Breast epithelium (tissue), 4 donors: ENCODE data around the gene NANOS2. TPM values are rescaled to one million over a fixed set of nuclear protein-coding genes. Genes with fewer than 3 reads are reported as not detected.

Experiments
- DNase-seq, 2 donors: peaks; one replicate each; pipeline ENCODE4 v3.0.0-alpha.2; 2019; ENCODE audit warnings: low spot score in 2 of 2
- H3K27ac ChIP-seq, 2 donors: fragments of 200-600 bp; sonication (generic) in 1 of 2; one replicate each; pipeline ENCODE4 v1.5.1; 2016 to 2019; ENCODE audit warnings: mild to moderate bottlenecking in 1 of 2
- H3K27me3 ChIP-seq, 2 donors: fragments of 200-600 bp; sonication (generic) in 1 of 2; one replicate each; pipeline versions ENCODE4 v1.5.1 to v1.6.0; 2017 to 2019; ENCODE audit warnings: control low read depth in 1 of 2, mild to moderate bottlenecking in 1 of 2
- H3K36me3 ChIP-seq: fragments of 200-600 bp; one replicate; pipeline ENCODE4 v1.5.1; 2019
- H3K4me1 ChIP-seq, 2 donors: fragments of 200-600 bp; sonication (generic); one replicate each; pipeline ENCODE4 v1.5.1; 2016 to 2019; ENCODE audit warnings: control low read depth in 1 of 2
- H3K4me3 ChIP-seq, 3 donors: fragments of 200-600 bp; sonication (generic); 1 replicate in 2 of 3; 2 replicates in 1 of 3; pipeline ENCODE4 v1.5.1; 2016 to 2019; ENCODE audit warnings: mild to moderate bottlenecking in 3 of 3, moderate library complexity in 2 of 3
- H3K9me3 ChIP-seq, 2 donors: fragments of 200-600 bp; sonication (generic) in 1 of 2; one replicate each; pipeline ENCODE4 v1.5.1; 2016 to 2019; ENCODE audit warnings: control low read depth in 1 of 2
- POLR2A ChIP-seq: fragments of 450-650 bp; IDR thresholded peaks from one replicate; pipeline ENCODE4 v1.6.1; 2016; ENCODE audit warnings: antibody characterized with exemption, mild to moderate bottlenecking, moderate library complexity
- POLR2AphosphoS5 ChIP-seq, 3 donors: sonication (generic); formaldehyde crosslinking; IDR thresholded peaks; one replicate each; pipeline ENCODE4 v1.6.1; 2017; ENCODE audit warnings: antibody characterized with exemption in 3 of 3
- intact Hi-C: fragments of 100-400 bp; cut with DNase I; formaldehyde crosslinking; loops from one replicate; pipeline ENCODE4 v1.15.1; 2023; ENCODE audit warnings: low total_unique reads
- total RNA-seq, 3 donors: library from RNA; depleted of rRNA; stranded (reverse); fragments of >200 nt; gene quantifications; one replicate each; pipeline ENCODE4 v1.1.0, GENCODE V29; 2016
- TF ChIP-seq, protein P1 (sequence below), 3 donors: fragments of 450-650 bp; IDR thresholded peaks; one replicate each; pipeline ENCODE4 v1.5.1; 2016 to 2017; ENCODE audit warnings: antibody characterized with exemption in 3 of 3, mild to moderate bottlenecking in 3 of 3, moderate library complexity in 3 of 3

Gene NANOS2
- total RNA-seq = not detected

DNA sequence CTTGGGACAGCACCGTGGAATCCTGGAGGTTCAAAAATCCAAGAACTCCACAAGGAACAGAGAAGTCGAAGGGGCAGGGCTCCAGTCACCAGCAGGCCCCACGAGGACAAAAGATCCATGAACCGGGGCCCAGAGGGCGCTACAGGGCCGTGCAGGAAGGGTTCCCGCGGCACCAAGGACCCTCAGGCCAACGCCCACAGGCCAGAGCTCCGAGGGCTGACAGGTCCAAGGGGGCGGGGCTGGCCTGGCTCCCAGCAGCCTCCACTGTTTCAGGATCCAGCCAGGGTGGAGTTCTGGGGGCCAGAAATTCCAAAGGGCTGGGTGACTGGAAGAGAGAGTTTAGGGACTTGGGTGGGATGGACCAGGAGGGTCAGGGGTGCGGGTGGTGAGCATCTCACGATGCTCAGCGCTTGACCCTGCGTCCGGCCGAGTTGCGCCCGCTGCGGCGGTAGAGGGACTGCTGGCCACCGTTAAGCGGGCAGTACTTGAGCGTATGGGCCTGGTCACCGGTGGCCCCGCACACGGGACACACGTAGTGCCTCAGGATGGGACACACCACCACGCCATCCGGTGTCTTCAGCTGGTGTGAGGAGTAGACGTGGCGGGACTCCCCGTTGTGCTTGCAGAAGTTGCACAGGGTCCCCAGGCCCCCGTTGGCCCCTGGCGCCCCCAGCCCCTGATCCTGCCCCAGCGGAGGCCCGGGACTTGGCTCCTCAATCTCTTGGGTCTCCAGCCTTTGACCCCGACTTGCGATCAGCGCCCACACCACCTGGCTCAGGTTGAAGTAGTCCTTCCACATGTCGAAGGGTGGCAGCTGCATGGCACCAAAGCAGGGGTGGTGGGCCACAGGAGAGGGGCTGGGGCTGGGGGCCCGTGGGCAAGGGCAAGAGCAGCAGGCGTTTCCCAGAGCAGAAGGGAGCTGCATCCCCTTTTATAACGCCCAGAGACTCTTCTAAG lies at the start of gene NANOS2:
Gene NANOS2, minus strand, starts transcription at position 905 of the 957 bp plus-strand sequence. Its CDS starts 85 bp downstream, at position 820.
- TF ChIP-seq, protein P1, sequence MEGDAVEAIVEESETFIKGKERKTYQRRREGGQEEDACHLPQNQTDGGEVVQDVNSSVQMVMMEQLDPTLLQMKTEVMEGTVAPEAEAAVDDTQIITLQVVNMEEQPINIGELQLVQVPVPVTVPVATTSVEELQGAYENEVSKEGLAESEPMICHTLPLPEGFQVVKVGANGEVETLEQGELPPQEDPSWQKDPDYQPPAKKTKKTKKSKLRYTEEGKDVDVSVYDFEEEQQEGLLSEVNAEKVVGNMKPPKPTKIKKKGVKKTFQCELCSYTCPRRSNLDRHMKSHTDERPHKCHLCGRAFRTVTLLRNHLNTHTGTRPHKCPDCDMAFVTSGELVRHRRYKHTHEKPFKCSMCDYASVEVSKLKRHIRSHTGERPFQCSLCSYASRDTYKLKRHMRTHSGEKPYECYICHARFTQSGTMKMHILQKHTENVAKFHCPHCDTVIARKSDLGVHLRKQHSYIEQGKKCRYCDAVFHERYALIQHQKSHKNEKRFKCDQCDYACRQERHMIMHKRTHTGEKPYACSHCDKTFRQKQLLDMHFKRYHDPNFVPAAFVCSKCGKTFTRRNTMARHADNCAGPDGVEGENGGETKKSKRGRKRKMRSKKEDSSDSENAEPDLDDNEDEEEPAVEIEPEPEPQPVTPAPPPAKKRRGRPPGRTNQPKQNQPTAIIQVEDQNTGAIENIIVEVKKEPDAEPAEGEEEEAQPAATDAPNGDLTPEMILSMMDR (IDR thresholded peaks at IDR 0.05) = no peak
- no peak for TF ChIP-seq POLR2A
- no peak for TF ChIP-seq POLR2AphosphoS5 (IDR thresholded peaks at IDR 0.05)
- H3K4me3 ChIP-seq = no peak within 1 kb of the TSS
- intact Hi-C loops = no loop called here
- no peak within 1 kb of the TSS for H3K27ac ChIP-seq
- peaks cover 0 to 11% of the 10 kb centered on the region in 2 donors for H3K27me3 ChIP-seq
- DNase-seq = no peak
- H3K36me3 ChIP-seq = no peaks in the 10 kb centered on the region
- H3K4me1 ChIP-seq = no peaks in the 10 kb centered on the region
- no peaks in the 10 kb centered on the region for H3K9me3 ChIP-seq

DNA sequence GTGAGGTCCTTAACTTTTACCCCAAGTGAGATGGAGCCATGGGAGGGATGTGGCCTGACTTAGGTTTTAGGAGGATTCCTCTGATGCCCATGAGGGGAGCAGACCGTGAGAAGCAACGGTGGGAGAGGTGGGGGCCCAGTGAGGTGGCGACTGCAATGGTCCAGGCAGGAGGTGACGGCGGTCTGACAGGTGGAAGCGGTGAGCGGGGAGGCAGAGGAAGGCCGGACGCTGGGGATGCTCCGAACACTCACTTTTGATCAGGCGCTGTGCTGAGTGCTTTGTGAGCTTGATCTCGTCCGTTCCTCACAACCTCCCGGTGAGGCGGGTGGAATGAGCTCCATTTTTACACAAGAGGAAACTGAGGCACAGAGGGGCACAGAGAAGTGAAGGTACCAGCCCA lies 47.4 kb upstream of the NANOS2 start:
- DNase-seq = no peak
- Histone ChIP-seq H3K36me3 (no peaks in the 10 kb centered on the region), H3K27ac (no peak overlapping the region), H3K9me3 (no peaks in the 10 kb centered on the region), H3K4me3 (no peak overlapping the region), H3K4me1 (no peaks in the 10 kb centered on the region), H3K27me3 (peaks cover 0 to 38% of the 10 kb centered on the region in 2 donors)
- TF ChIP-seq, protein P1 (IDR thresholded peaks at IDR 0.05) = no peak
- TF ChIP-seq POLR2AphosphoS5 (IDR thresholded peaks at IDR 0.05) = no peak
- TF ChIP-seq POLR2A = no peak
- intact Hi-C loops = no loop called here

DNA sequence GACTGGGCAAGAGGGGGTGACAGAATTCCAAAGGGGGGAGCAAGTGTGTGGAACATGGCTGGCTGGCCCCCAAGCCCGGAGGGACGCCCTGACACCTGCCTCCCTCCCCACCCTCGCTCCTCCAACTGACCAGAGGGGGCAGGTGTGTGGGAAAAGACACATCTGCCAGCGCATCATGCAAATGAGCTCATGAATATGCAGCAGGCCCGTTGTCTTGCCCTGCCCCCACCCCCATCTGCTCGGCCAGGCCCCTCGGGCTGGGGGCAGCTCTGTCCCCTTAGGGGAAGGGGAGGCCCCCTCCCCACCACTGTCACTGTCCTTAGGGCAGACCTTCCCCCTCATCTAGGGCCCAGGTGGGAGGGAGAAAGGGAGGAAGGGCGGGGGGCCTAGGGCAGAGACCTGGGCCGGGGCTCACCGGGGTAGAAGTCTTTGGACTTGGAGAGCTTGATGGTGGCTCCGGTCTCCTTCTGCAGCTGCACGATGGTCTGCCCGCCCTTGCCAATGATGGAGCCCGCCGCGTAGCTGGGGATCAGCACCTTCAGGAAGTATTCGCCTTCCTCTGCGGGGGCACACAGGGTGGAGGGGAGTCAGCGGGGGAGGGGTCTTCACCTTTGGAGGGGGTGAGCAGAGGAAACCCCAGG lies 46.1 kb upstream of the NANOS2 start:
- no peaks in the 10 kb centered on the region for H3K4me1 ChIP-seq
- intact Hi-C loops = no loop called here
- H3K36me3 ChIP-seq = no peaks in the 10 kb centered on the region
- TF ChIP-seq POLR2A = no peak
- TF ChIP-seq, protein P1 (IDR thresholded peaks at IDR 0.05) = no peak
- TF ChIP-seq POLR2AphosphoS5 (IDR thresholded peaks at IDR 0.05) = no peak
- peaks cover 0 to 35% of the 10 kb centered on the region in 2 donors for H3K27me3 ChIP-seq
- peak overlapping the region in 1 of 2 donors; percentile 32 for H3K27ac ChIP-seq
- DNase-seq = no peak
- no peaks in the 10 kb centered on the region for H3K9me3 ChIP-seq
- H3K4me3 ChIP-seq = no peak overlapping the region

DNA sequence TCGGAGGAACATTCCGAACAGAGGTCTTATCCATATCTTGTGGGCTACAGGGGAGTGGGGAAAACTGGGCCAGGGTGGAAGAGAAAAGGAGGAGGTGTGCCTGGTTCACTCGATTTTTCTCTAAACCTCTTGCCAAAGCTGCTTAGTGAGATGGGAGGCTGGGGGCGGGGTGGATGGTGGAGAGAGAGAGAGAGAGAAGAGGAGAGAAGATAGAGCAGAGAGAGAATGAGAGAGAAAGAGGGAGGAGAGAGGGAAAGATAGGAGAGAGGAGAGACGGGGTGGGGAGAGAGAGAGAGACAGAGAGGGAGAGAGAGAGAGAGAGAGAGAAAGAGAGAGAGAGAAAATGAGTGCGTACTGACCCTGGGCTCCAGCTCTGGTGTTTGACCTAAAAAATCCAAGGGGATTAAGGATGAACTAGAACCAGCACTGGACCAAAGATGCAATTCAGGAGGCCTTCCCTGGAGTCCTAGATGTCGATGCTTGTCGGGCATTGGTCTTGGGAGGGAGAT lies 45.0 kb upstream of the NANOS2 start:
- DNase-seq = no peak
- TF ChIP-seq POLR2AphosphoS5 (IDR thresholded peaks at IDR 0.05) (no peak), POLR2A (no peak)
- TF ChIP-seq, protein P1 (IDR thresholded peaks at IDR 0.05) = no peak
- intact Hi-C loops = no loop called here
- peak overlapping the region in 1 of 2 donors; percentile 35 for H3K27ac ChIP-seq
- no peaks in the 10 kb centered on the region for H3K9me3 ChIP-seq
- H3K27me3 ChIP-seq = peaks cover 0 to 35% of the 10 kb centered on the region in 2 donors
- H3K4me3 ChIP-seq = no peak overlapping the region
- H3K4me1 ChIP-seq = no peaks in the 10 kb centered on the region
- no peaks in the 10 kb centered on the region for H3K36me3 ChIP-seq
